Coronary artery (tissue), 2 donors: ENCODE data around the gene JTB.

Experiments used
- DNase-seq: peaks from one replicate; pipeline ENCODE4 v3.0.0-alpha.2; 2017; ENCODE audit warnings: low spot score
- H3K27ac ChIP-seq, 2 donors: fragments of 200-600 bp; sonication (generic); one replicate each; pipeline ENCODE4 v1.5.1; 2016 to 2019
- H3K4me3 ChIP-seq: fragments of 200-600 bp; sonication (generic); 2 replicates; pipeline ENCODE4 v1.5.1; 2016; ENCODE audit warnings: mild to moderate bottlenecking, moderate library complexity
- CTCF ChIP-seq: fragments of 200-600 bp; sonication (generic); IDR thresholded peaks from one replicate; pipeline ENCODE4 v1.5.1; 2019; ENCODE audit warnings: antibody characterized with exemption

JTB gene

GRCh38 chr1:153938996-153939395, 38.5 kb downstream of the JTB start:
- H3K27ac ChIP-seq, result no peak overlapping the region
- no peak for TF ChIP-seq CTCF
- no peak overlapping the region for H3K4me3 ChIP-seq
- DNase-seq, result peak; percentile 35

- TF ChIP-seq CTCF, result no peak
- H3K4me3 ChIP-seq, result no peak overlapping the region
- DNase-seq, result peak; percentile 47
- no peak overlapping the region for H3K27ac ChIP-seq
Measured at GRCh38 chr1:153937331-153937730, 40.1 kb downstream of the JTB start.

GRCh38 chr1:153936011-153936802, 41.3 kb downstream of the JTB start:
- no peak overlapping the region for H3K27ac ChIP-seq
- no peak for TF ChIP-seq CTCF
- no peak overlapping the region for H3K4me3 ChIP-seq
- DNase-seq, result peak; percentile 36

GRCh38 chr1:153934746-153935145, 42.7 kb downstream of the JTB start:
- Histone ChIP-seq H3K27ac (no peak overlapping the region), H3K4me3 (no peak overlapping the region)
- no peak for DNase-seq
- no peak for TF ChIP-seq CTCF

- Histone ChIP-seq H3K27ac (no peak overlapping the region), H3K4me3 (no peak overlapping the region)
- TF ChIP-seq CTCF, result no peak
- DNase-seq, result no peak
Measured at GRCh38 chr1:153933955-153934354, 43.5 kb downstream of the JTB start.

- no peak for DNase-seq
- Histone ChIP-seq H3K27ac (no peak overlapping the region), H3K4me3 (no peak overlapping the region)
- no peak for TF ChIP-seq CTCF
Measured at GRCh38 chr1:153933430-153933829, 44.0 kb downstream of the JTB start.
